Measurements from ENCODE around the gene LTBP2.

DNA sequence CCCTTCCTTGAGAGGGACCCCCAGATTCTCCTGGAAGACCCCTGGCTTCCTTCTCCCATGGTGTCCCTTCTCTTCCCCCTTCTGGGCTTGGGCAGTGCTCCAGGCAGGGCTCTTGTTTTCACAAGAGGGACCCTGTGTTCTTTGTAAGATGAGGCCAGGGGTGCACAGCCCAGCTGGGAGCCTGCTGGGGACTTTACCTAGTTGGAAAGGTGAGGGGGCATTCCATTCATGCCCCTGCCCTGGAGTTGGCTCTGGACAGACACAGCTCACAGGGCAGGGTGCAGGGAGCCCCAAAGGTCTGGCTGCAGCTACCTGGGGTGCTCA lies 87.3 kb downstream of the LTBP2 start:
- TF ChIP-seq, protein P1, sequence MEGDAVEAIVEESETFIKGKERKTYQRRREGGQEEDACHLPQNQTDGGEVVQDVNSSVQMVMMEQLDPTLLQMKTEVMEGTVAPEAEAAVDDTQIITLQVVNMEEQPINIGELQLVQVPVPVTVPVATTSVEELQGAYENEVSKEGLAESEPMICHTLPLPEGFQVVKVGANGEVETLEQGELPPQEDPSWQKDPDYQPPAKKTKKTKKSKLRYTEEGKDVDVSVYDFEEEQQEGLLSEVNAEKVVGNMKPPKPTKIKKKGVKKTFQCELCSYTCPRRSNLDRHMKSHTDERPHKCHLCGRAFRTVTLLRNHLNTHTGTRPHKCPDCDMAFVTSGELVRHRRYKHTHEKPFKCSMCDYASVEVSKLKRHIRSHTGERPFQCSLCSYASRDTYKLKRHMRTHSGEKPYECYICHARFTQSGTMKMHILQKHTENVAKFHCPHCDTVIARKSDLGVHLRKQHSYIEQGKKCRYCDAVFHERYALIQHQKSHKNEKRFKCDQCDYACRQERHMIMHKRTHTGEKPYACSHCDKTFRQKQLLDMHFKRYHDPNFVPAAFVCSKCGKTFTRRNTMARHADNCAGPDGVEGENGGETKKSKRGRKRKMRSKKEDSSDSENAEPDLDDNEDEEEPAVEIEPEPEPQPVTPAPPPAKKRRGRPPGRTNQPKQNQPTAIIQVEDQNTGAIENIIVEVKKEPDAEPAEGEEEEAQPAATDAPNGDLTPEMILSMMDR (IDR thresholded peaks at IDR 0.05; ENCODE audit: poor library complexity): no peak
- no peak for TF ChIP-seq EZH2phosphoT487 (IDR thresholded peaks at IDR 0.05; ENCODE audit: low read depth, severe bottlenecking, unreplicated experiment)

Measured in hepatocyte (in vitro differentiated cells).